HepG2 (cell line): Measurements from ENCODE around the gene MYOZ1. TPM values are rescaled to one million over a fixed set of nuclear protein-coding genes. Genes with fewer than 3 reads are reported as not detected.

Experiments used
- ATAC-seq: fragments of 200-7000 bp; cut with Tn5 transposase; 3 replicates; pipeline ENCODE4 v1.9.1; 2020; ENCODE audit warnings: mild to moderate bottlenecking, moderate library complexity
- BruUV-seq: library from RNA; stranded (reverse); fragments of 400-500 nt; replicated peaks from 2 replicates; lab custom pipeline; 2021; lab: Mats Ljungman, UMichigan
- CTCF ChIA-PET: fragments of 300-600 bp; formaldehyde crosslinking; extraction: SDS; loops from one replicate; lab custom pipeline; 2021; ENCODE audit warnings: low total read pairs, inconsistent platforms, low intra/inter-chr PET ratio; lab: Yijun Ruan, JAX
- POLR2A ChIA-PET: fragments of 350-600 bp; sonication (Branson Sonifier 250); formaldehyde crosslinking; loops from one replicate; lab custom pipeline; 2020; ENCODE audit warnings: antibody characterized with exemption, inconsistent platforms; lab: Yijun Ruan, JAX
- DNase-seq: peaks from one replicate; pipeline ENCODE4 v3.0.0-alpha.2; 2015; ENCODE audit warnings: low spot score
- FAIRE-seq: peaks from 3 replicates; lab custom pipeline; 2011; peaks lifted over from hg19 to GRCh38; lab: Jason Lieb, UNC
- H2AFZ ChIP-seq: one replicate; pipeline ENCODE4 v1.6.1; 2011; ENCODE audit warnings: low read length, inconsistent platforms
- H3K27ac ChIP-seq: fragments of 300-600 bp; 3 replicates; pipeline ENCODE4 v1.8.0; 2011; ENCODE audit warnings: mixed run types, mild to moderate bottlenecking, mixed read lengths, low read length, inconsistent platforms; ENCODE audit not compliant: insufficient read depth; ENCODE audit errors: extremely low read length
- H3K27me3 ChIP-seq, 2 experiments: fragments of 200-600 bp in 1 of 2; 2 replicates in 1 of 2; 3 replicates in 1 of 2; pipeline versions ENCODE4 v1.6.0 to v1.8.0; 2011; ENCODE audit warnings: low read length in 2 of 2, mild to moderate bottlenecking in 2 of 2, moderate library complexity in 2 of 2, inconsistent platforms in 1 of 2; ENCODE audit not compliant: insufficient read depth in 2 of 2, control insufficient read depth in 1 of 2
- H3K36me3 ChIP-seq, 2 experiments: fragments of 200-600 bp in 1 of 2; replicated peaks in 1 of 2; 2 replicates in 1 of 2; 3 replicates in 1 of 2; pipeline versions ENCODE4 v1.5.1 to v1.8.0; 2011; ENCODE audit warnings: low read length in 2 of 2, inconsistent platforms in 1 of 2; ENCODE audit not compliant: insufficient read depth in 2 of 2, control insufficient read depth in 1 of 2
- H3K4me1 ChIP-seq: 2 replicates; pipeline ENCODE4 v1.5.1; 2012; ENCODE audit warnings: low read length, inconsistent platforms; ENCODE audit not compliant: insufficient read depth
- H3K4me2 ChIP-seq: 2 replicates; pipeline ENCODE4 v1.6.0; 2011; ENCODE audit warnings: low read depth, low read length, inconsistent platforms
- H3K4me3 ChIP-seq, 3 experiments: fragments of 200-600 bp in 1 of 3; sonication (generic), shearing (Covaris generic) in 1 of 3; replicated peaks in 1 of 3; 2 replicates each; pipeline ENCODE4 v1.5.1; 2011 to 2016; ENCODE audit warnings: low read length in 3 of 3, inconsistent platforms in 2 of 3, low read depth in 2 of 3, mild to moderate bottlenecking in 2 of 3, control low read depth in 1 of 3, mixed read lengths in 1 of 3; ENCODE audit not compliant: insufficient read depth in 1 of 3
- H3K79me2 ChIP-seq: one replicate; pipeline ENCODE4 v1.6.1; 2011; ENCODE audit warnings: low read length, inconsistent platforms; ENCODE audit not compliant: insufficient read depth
- H3K9ac ChIP-seq: 2 replicates; pipeline ENCODE4 v1.6.0; 2011; ENCODE audit warnings: mild to moderate bottlenecking, low read depth, low read length, inconsistent platforms; ENCODE audit not compliant: insufficient read depth
- H3K9me3 ChIP-seq: 2 replicates; pipeline ENCODE4 v1.5.1; 2012; ENCODE audit warnings: mild to moderate bottlenecking, low read length
- H4K20me1 ChIP-seq: 2 replicates; pipeline ENCODE4 v1.6.0; 2011; ENCODE audit warnings: inconsistent platforms, mild to moderate bottlenecking, low read length, moderate library complexity; ENCODE audit not compliant: insufficient read depth
- ATF5 ChIP-seq: sonication (generic); formaldehyde crosslinking; IDR thresholded peaks from 2 replicates; pipeline ENCODE4 v1.4.0; 2020; ENCODE audit warnings: mild to moderate bottlenecking, low read depth, missing genetic modification reagents
- JUNB ChIP-seq: sonication (generic); formaldehyde crosslinking; IDR thresholded peaks from 2 replicates; pipeline ENCODE4 v1.8.0; 2022; ENCODE audit warnings: missing genetic modification reagents, mild to moderate bottlenecking, borderline replicate concordance
- JUND ChIP-seq: sonication (generic); formaldehyde crosslinking; IDR thresholded peaks from 2 replicates; pipeline ENCODE4 v1.8.0; 2022; ENCODE audit warnings: mild to moderate bottlenecking, missing genetic modification reagents
- KIAA2018 ChIP-seq: sonication (generic); formaldehyde crosslinking; IDR thresholded peaks from 2 replicates; pipeline ENCODE4 v1.5.0; 2020; ENCODE audit warnings: mild to moderate bottlenecking, missing genetic modification reagents, borderline replicate concordance
- SIN3A ChIP-seq: IDR thresholded peaks from 2 replicates; pipeline ENCODE4 v1.6.1; 2011; ENCODE audit warnings: low read depth, mild to moderate bottlenecking, control low read depth, low read length, borderline replicate concordance
- YY1 ChIP-seq: IDR thresholded peaks from 2 replicates; pipeline ENCODE4 v1.6.1; 2011; ENCODE audit warnings: low read length, low read depth, moderate library complexity, mild to moderate bottlenecking; ENCODE audit not compliant: insufficient read depth, insufficient replicate concordance
- ZFP41 ChIP-seq: sonication (generic); formaldehyde crosslinking; IDR thresholded peaks from 2 replicates; pipeline ENCODE4 v1.4.0; 2020; ENCODE audit warnings: mild to moderate bottlenecking, missing genetic modification reagents, borderline replicate concordance
- ZNF720 ChIP-seq: sonication (generic); formaldehyde crosslinking; IDR thresholded peaks from 2 replicates; pipeline ENCODE4 v1.4.0; 2020; ENCODE audit warnings: missing genetic modification reagents
- ZNF773 ChIP-seq: sonication (generic); formaldehyde crosslinking; IDR thresholded peaks from 2 replicates; pipeline ENCODE4 v1.4.0; 2020; ENCODE audit warnings: missing genetic modification reagents, borderline replicate concordance
- WGBS: methylation state at CpG from one replicate; pipeline ENCODE4 v1.1.6; 2017; ENCODE audit warnings: low lambda C conversion rate; 5-methylcytosine and 5-hydroxymethylcytosine counted together
- in situ Hi-C: cut with HindIII; loops from 2 replicates; pipeline ENCODE4 v1.10.0; 2017; ENCODE audit warnings: low pct_unique_long_range_greater_than_20kb; ENCODE audit not compliant: extremely low pct_ligation_motif_present
- intact Hi-C: fragments of 100-400 bp; cut with micrococcal nuclease; formaldehyde crosslinking; loops from one replicate; pipeline ENCODE4 v1.10.0; 2022; ENCODE audit not compliant: unreplicated experiment
- polyA plus RNA-seq, 8 experiments: library from polyadenylated mRNA; depleted of rRNA in 3 of 8; stranded (reverse) in 7 of 8; unstranded in 1 of 8; fragments of >200 nt; fragmentation: Illumina TruSeq in 4 of 8; extraction: Trizol in 4 of 8; gene quantifications; 2 replicates each; pipeline versions ENCODE4 v1.2.1 to v1.2.3, GENCODE V29; 2011 to 2016; ENCODE audit warnings: low read depth in 4 of 8, missing spikeins in 1 of 8, mixed read lengths in 1 of 8; ENCODE audit not compliant: insufficient read depth in 1 of 8
- total RNA-seq, 5 experiments: library from RNA; depleted of rRNA; stranded (reverse); fragments of >200 nt; fragmentation: Illumina TruSeq; extraction: Trizol; gene quantifications; 2 replicates each; pipeline ENCODE4 v1.2.3, GENCODE V29; 2016; ENCODE audit warnings: low read depth in 1 of 5
- TF ChIP-seq, protein P1 (sequence below): IDR thresholded peaks from 2 replicates; pipeline ENCODE4 v1.6.1; 2016
- TF ChIP-seq, protein P2 (sequence below): IDR thresholded peaks from 2 replicates; pipeline ENCODE4 v1.6.1; 2016; ENCODE audit warnings: missing compliant biosample characterization, missing genetic modification reagents, borderline replicate concordance

MYOZ1 gene
- total and polyA plus RNA-seq, 2 of the 13 experiments (the other 11 are each of a cell fraction or from before 2014, with no cell fraction given) = not detected

DNA sequence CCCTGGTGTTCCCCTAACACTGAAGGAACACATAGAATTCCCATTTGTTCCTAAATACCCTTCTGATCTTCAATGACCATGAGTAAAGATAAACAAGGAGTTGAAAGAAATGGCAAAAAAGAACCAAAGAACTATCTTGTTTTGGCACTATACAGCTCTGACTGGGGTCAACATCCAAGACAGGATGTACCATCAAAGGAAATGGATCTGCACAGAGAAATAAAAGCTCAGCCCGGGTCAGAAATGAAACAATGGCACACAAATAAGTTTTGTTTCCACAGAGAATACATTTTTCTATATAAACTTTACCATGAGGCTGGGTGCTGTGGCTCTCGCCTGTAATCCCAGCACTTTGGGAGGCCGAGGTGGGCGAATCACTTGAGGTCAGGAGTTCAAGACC is 32.2 kb downstream of the MYOZ1 start:
- peaks cover 9% of the 10 kb centered on the region; the same call in 1 of the 2 replicates for H3K4me1 ChIP-seq
- H3K4me2 ChIP-seq = no peak overlapping the region
- no peaks in the 10 kb centered on the region for H4K20me1 ChIP-seq
- no peak overlapping the region for H3K27ac ChIP-seq
- BruUV-seq = no TSS peak
- 91% methylated on average over 4 of the region's 4 CpGs for WGBS
- intact Hi-C loops (no loop called here), in situ Hi-C loops (no loop called here)
- no peak overlapping the region for H3K4me3 ChIP-seq
- no peaks in the 10 kb centered on the region; a peak in 1 of 5 replicates for H3K36me3 ChIP-seq
- ChIA-PET CTCF (no interaction called here), POLR2A (no interaction called here)
- DNase-seq = no peak
- no peaks in the 10 kb centered on the region for H3K79me2 ChIP-seq
- no peaks in the 10 kb centered on the region for H3K9me3 ChIP-seq
- no peak overlapping the region for H3K9ac ChIP-seq
- H2AFZ ChIP-seq = no peak overlapping the region
- H3K27me3 ChIP-seq = no peaks in the 10 kb centered on the region
- no peak for ATAC-seq
- FAIRE-seq = no peak
- TF ChIP-seq ZNF720 (CRISPR knock-in tag) (no peak), ATF5 (CRISPR knock-in tag) (no peak), JUNB (no peak), SIN3A (no peak), ZFP41 (no peak), KIAA2018 (CRISPR knock-in tag) (no peak), JUND (no peak), YY1 (no peak), ZNF773 (CRISPR knock-in tag) (no peak)
- TF ChIP-seq, protein P1, sequence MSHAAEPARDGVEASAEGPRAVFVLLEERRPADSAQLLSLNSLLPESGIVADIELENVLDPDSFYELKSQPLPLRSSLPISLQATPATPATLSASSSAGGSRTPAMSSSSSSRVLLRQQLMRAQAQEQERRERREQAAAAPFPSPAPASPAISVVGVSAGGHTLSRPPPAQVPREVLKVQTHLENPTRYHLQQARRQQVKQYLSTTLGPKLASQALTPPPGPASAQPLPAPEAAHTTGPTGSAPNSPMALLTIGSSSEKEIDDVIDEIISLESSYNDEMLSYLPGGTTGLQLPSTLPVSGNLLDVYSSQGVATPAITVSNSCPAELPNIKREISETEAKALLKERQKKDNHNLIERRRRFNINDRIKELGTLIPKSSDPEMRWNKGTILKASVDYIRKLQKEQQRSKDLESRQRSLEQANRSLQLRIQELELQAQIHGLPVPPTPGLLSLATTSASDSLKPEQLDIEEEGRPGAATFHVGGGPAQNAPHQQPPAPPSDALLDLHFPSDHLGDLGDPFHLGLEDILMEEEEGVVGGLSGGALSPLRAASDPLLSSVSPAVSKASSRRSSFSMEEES (CRISPR knock-in tag) = no peak
- TF ChIP-seq, protein P2, sequence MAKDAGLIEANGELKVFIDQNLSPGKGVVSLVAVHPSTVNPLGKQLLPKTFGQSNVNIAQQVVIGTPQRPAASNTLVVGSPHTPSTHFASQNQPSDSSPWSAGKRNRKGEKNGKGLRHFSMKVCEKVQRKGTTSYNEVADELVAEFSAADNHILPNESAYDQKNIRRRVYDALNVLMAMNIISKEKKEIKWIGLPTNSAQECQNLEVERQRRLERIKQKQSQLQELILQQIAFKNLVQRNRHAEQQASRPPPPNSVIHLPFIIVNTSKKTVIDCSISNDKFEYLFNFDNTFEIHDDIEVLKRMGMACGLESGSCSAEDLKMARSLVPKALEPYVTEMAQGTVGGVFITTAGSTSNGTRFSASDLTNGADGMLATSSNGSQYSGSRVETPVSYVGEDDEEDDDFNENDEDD (CRISPR knock-in tag) = no peak
